ENCODE measurements around the gene FGF18.
"Not testable (repeated sequence)": the region's sequence is repeated elsewhere in the genome, so short reads cannot be mapped to it uniquely, and the experiment has no call there.

FGF18 gene, protein sequence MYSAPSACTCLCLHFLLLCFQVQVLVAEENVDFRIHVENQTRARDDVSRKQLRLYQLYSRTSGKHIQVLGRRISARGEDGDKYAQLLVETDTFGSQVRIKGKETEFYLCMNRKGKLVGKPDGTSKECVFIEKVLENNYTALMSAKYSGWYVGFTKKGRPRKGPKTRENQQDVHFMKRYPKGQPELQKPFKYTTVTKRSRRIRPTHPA

DNA sequence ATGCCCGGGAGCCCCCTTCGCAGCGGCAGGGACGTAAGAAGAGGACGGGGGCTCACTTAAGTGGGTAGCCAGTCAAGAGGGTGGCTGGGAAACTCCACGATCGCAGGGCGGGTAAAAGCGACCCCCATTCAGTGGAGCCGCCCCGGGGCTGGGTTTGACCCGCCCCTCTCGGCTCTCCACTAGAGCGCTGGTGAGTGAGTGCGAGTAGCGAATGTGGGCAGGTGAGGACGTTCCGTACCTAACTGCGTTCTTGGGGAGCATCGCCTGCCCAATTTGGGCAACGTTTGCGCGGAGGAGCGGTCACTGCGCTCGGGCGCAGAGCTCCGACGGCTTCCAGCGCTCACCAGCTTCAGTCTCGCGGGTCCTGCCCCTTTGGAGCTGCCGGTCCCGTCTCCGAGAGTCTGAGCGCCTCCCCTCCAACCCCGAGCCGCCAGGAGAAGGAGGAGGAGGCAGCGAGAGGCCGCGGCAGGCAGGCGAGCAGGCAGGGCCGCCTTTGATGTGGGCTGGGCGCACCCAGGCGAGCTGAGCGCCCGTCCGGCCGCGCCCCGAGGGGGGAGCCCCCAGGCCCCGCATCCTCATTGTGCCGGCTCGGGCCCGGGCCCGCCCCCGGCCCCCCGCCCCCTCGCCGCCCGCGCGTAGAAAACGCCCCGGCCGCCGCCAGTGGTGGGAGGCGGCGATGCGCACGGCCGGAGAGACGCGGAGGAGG lies at the start of gene FGF18:
FGF18 (plus strand) TSS at position 666 of the 706 bp plus-strand sequence. CDS start 553 bp downstream, outside the sequence.
- peak; percentile 87 for DNase-seq (ENCODE audit: low spot score)

DNA sequence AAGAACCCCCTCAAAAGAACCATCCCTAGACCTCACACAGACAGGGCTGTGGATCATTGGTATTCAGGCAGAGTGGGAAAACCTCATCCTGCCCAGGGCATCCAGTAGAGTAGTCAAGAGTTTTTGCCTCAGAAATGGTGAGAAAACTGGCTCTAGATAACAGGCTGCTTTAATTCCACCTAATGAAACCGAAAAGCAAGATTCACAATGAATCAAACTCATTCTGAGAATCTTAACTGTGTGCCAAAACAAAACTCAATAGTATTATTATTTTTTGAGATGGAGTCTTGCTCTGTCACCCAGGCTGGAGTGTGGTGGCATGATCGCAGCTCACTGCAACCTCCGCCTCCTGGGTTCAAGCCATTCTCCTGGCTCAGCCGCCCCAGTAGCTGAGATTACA lies 49.5 kb upstream of the FGF18 start:
- DNase-seq (ENCODE audit: low spot score), result no peak

DNA sequence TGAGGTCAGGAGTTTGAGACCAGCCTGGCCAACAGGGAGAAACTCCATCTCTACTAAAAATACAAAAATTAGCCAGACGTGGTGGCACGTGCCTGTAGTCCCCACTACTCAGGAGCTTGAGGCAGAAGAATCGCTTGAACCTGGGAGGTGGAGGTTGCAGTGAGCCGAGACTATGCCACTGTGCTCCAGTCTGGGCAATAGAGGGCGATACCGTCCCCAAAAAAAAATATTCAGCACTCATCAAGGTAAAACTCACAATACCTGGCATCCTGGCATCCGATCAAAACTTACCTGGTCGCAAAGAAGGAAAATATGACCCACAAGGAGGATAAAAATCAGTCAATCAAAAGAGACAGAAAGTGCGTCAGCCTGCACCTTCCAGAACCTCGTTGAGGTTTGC lies 48.6 kb upstream of the FGF18 start:
- peak; percentile 15 for DNase-seq (ENCODE audit: low spot score)

DNA sequence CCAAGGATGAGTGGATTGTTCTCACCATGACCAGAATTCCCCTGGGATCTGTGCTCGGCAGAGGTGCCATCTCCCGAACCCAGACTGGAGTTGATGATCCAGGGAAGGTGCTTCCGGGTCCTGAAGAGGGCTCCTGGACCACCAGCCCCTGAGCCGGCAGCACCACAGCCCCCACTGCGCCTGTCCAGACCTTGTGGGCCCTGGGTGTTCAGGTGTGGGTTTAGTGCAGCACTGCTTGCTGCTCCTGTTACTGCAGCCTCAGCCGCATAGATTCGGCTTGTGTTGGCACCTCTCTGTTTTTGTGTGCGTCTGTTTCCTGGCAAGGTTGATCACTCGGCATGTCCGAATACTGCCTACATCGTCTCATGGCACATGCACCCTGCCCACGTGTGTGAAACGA lies 48.1 kb upstream of the FGF18 start:
- DNase-seq (ENCODE audit: low spot score), result no peak

DNA sequence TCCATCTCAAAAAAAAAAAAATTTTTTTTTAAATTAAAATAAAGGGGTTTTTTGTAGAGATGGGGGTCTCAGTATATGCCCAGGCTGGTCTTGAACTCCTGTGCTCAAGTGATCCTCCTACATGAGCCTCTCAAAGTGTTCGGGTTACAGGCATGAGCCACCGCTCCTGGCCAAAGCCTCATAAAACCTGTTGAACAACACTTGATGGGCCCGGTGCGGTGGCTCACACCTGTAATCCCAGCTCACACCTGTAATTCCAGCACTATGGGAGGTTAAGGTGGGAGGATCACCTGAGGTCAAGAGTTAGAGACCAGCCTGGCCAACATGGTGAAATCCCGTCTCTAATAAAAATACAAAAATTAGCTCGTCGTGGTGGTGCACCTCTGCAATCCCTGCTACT lies 39.5 kb upstream of the FGF18 start:
- DNase-seq (ENCODE audit: low spot score), result peak; percentile 18

DNA sequence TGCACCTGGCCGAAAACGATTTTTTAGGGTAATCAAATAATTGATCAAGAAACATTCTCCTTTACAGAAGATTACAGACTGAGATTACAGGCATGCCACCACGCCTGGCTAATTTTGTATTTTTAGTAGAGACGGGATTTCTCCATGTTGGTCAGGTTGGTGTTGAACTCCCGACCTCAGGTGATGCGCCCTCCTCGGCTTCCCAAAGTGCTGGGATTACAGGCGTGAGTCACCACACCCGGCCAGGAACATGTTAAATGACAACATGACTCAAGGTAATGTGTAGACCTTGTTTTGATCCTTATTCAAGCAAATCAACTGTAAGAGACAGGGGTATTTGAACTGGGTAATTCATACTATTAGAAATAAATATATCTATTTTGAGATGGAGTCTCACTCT lies 35.0 kb upstream of the FGF18 start:
- not testable (repeated sequence) for DNase-seq (ENCODE audit: low spot score)

DNA sequence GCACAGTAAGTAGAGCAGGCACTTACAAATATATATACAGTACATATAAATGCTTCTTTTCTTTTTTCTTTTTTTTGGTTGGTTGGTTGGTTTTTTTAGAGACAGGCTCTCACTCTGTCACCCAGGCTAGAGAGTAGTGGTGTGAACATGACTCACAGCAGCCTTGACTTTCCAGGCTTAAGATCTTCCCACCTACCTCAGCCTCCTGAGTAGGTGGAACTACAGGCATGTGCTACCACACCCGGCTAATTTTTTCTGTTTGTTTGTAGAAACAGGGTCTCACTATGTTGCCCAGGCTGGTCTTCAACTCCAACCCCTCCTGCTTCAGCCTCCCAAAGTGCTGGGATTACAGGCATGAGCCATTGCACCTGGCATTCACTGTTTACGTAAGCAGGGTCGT lies 34.4 kb upstream of the FGF18 start:
- DNase-seq (ENCODE audit: low spot score), result not testable (repeated sequence)

DNA sequence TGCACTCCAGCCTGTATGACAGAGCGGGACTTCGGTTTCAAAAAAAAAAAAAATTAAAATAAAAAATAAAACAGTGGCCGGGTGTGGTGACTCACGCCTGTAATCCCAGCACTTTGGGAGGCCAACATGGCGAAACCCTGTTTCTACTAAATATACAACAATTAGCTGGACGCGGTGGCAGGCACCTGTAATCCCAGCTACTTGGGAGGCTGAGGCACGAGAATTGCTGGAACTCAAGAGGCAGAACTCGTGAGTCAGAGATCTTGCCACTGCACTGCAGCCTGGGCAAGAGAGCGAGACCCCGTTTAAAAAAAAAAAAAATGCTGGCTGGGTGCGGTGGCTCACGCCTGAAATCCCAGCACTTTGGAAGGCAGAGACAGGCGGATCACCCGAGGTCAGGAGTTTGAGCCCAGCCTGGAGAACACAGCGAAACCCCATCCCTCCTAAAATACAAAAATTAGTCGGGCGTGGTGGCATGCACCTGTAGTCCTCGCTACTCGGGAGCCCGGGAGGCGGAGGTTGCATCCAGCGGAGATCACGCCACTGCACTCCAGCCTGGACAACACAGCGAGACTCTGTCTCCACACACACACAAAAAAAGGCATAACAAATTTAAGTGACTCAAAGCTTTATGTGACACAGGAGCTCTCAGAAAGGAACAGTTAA lies 33.3 kb upstream of the FGF18 start:
- peak; percentile 40 for DNase-seq (ENCODE audit: low spot score)

DNA sequence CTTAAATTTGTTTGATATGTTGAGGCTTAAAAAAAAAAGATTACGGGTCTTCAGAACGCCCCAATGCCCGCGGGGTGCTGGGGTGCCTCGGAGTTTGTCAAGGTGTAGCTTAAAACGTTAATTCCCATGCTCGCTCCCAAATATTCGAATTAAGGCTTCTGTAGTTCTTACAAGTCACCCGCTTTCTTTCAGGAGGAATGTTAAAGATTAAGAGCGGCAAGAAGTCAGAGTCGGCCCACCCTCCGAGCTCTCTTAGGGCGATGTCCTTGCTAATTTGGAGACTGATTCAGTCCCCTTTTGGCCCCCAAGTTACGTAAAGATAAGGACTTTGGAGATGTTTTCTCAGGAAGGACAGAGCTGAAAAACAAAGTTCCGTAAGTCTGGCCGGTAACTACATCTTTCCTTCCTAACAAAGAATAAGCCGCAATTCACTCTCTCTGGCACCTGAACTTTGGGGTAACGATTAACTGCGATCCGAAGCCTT lies 32.5 kb upstream of the FGF18 start:
- DNase-seq (ENCODE audit: low spot score), result peak; percentile 57

DNA sequence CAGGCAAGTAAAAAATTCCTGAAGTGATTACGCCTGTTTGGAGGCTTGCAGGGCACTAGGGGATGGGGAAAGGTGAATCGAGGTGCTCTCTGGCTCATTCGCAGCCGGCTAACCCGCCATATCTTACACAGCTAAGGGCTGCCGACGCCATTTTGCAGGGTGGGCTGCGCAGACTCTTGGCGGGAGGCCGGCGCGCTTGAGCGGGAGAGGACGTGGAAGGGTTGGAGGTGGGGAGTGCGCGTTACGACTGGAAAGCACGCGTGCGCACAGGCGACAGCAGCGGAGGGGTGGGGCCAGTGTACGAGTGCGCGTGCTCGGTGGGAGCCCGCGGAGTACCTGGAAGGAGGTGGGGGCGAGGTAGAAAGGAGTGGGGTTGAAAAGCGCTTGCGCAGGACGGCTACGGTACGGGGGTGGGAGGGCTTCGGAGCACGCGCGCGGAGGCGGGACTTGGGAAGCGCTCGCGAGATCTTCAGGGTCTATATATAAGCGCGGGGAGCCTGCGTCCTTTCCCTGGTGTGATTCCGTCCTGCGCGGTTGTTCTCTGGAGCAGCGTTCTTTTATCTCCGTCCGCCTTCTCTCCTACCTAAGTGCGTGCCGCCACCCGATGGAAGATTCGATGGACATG lies 32.0 kb upstream of the FGF18 start, which contains the start of gene NPM1:
NPM1 (plus strand) TSS at position 505 of the 625 bp plus-strand sequence; CDS start at position 605, 100 bp downstream.
- peak; percentile 99 for DNase-seq (ENCODE audit: low spot score)

DNA sequence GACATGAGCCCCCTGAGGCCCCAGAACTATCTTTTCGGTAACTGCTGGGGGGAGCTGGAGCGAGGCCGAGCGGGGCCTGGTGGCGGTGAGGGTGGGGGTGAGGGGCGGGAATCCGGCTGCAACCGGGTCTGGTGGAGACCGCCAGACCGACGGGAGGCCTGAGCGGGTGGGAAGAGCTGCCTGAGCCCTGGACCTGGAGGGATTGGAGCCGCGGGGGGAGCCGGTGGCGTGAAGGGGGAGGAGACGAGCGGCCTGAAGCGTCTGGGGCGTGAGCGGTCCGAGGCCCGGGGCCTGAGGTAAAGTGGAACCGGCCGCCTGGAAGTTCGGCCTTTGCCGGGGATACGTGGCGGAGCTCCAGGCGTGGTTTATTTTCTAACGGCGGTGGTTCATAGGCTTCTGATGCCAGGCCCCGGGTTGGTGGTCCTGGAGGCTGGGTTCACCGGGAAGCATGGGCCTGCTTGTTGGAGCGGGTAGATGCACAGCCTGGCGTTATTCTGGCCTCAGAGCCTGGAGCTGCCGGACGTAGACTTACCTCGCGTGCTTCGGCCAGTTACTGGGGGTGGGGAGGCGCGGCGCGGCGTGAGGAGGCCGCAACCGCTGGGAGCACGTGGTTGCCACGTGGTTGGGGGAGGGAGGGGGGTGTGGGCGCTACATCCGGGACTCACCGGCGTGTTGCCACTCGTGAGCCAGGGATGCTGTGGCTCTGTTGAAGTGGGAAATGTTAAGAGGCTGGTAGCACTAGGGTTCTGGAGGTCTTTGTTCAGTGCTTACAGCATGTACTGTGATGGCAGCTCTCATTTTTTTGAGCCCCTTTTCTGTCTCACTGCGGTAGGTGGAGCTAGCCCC lies 31.3 kb upstream of the FGF18 start:
- peak; percentile 86 for DNase-seq (ENCODE audit: low spot score)

DNA sequence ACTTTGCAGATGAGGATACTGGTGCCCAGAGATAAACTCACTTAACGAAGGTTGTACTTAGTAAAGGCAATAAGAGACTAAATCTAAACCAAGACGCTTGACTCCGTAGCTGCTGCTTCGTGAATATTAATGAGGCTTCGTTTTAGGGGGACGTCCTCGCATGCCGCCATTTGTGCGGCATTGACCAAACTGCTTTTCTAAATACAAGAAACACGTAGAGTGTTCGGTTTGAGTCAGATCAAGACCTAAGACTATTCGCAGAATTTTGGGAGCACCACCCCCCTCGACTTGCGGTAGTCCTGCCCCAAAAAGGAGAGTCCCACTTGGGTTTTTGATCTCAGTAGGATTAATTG lies 30.7 kb upstream of the FGF18 start:
- peak; percentile 49 for DNase-seq (ENCODE audit: low spot score)

DNA sequence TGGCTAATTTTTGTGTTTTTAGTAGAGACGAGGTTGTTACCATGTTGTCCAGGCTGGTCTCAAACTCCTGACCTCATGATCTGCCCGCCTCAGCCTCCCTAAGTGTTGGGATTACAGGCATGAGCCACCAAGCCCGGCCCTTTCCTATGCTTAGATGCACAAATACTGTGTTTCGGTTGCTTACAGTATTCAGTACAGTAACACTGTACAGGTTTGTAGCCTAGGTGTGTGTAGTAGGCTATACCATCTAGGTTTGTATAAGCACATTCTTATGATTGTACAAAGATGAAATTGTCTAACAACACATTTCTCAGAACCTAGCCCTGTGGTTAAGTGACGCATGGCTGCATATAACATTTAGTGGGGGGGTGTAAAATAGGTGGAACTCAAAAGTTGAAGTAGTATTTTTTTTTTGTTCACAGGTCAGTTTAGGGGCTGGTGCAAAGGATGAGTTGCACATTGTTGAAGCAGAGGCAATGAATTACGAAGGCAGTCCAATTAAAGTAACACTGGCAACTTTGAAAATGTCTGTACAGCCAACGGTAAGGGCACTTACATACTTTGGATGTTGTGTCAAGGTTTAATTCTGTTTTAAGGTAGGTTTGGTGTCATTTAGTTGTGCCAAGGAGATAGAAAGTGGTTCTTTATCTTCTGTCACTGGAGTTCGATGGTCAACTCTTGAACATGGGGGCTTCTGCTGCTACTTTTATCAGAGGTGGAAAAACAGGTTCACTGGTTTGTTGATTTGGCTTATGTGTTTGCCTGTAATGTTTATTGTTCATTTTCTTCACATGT lies 28.4 kb upstream of the FGF18 start:
- no peak for DNase-seq (ENCODE audit: low spot score)

DNA sequence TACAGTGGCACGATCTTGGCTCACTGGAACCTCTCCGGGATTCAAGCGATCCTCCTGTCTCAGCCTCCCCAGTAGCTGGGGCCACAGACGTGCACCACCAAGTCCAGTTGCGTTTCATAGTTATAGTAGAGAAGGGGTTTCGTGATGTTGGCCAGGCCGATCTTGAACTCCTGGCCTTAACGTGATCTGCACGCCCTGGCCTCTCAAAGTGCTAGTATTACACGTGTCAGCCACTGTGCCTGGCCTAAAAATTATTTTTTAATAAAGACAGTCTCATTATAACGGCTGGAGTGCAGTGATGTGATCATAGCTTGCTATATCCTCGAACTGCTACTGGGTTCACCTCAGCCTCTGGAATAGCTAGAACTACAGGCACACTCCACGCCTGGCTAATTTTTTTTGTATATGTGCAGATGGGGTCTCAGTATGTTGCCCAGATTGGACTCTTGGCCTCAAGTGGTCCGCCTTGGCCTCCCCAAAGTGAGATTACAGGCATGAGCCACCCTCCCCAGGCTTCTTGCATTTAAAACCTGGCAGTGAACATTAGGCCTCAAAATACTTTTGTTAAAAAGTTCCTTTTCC lies 27.4 kb upstream of the FGF18 start:
- DNase-seq (ENCODE audit: low spot score), result no peak

DNA sequence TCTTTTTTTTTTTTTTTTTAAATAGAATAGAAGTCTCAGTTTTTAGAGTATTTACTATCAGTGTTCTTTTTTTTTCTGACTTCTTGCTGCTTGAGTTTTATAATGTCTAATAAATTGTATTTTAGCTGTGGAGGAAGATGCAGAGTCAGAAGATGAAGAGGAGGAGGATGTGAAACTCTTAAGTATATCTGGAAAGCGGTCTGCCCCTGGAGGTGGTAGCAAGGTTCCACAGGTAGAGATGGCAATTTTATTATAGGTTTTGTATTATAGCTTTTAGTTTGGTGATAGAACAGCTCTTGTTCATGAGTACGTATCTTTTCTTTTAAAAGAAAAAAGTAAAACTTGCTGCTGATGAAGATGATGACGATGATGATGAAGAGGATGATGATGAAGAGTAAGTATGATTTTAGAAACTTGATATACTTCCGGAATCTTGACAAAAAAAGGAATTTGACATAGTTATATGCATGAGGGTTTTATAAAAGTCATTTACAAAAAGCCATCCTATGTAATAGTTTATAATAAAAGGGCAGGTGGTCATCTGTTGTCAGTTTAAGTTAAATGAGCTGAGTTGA lies 26.8 kb upstream of the FGF18 start:
- DNase-seq (ENCODE audit: low spot score), result no peak

DNA sequence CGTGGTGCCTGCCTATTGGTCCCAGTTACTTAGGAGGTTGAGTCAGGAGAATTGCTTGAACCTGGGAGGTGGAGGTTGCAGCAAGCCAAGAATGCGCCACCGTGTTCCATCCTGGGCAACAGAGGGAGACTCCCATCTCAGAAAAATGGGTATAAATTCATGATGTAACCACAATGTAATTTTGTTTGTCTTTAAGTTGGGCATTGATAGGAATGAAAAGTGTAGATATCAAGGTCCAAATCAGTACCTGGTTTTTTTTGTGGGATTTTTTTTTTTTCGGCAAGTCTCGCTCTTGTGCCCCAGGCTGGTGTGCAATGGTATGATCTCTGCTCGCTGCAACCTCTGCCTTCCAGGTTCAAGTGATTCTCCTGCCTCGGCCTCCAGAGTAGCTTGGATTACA lies 24.4 kb upstream of the FGF18 start:
- no peak for DNase-seq (ENCODE audit: low spot score)

DNA sequence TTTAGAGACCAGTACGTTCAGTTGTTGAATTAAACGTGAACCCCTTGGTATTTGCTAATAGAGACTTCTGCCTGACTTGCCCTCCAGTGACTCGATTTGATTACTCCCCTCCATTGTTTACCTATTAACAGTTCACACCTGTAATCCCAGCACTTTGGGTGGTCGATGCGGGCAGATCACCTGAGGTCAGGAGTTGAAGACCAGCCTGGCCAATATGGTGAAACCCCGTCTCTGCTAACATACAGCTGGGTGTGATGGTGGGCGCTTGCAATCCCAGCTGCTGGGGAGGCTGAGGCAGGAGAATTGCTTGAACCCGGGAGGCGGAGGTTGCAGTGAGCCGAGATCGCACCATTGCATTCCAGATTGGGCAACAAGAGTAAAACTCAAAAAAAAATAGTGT lies 22.9 kb upstream of the FGF18 start:
- DNase-seq (ENCODE audit: low spot score), result not testable (repeated sequence)

DNA sequence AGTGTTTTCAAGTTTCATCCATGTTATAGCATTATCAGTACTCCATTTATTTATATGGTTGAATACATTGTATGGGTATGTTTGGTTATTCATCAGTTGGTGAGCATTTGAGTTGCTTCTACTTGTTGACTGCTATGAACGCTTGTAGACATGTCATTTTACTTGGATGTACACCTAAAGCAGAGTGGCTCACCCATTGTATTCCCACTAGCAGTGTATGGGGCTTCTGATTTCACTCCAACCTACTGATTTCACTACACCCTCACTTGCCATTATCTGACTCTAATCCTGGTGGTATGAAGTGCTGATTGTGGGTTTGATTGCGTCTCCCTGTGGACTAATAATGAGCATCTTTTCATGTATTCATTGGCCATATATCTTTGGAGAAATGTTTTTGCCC lies 22.3 kb upstream of the FGF18 start:
- DNase-seq (ENCODE audit: low spot score), result no peak

DNA sequence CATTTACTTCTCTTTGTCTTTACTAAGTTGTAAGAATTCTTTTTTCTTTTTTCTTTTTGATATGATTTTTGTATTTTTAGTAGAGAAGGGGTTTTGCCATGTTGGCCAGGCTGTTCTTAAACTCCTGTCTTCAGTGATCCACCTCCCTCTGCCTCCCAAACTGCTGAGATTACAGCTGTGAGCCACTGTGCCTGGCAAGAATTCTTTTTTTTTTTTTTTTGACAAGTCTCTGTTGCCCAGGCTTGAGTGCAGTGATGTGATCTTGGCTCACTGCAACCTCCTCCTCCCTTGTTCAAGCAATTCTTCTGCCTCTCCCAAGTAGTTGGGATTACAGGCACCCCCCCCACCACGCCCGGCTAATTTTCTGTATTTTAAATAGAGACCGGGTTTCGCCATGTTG lies 21.8 kb upstream of the FGF18 start:
- no peak for DNase-seq (ENCODE audit: low spot score)

DNA sequence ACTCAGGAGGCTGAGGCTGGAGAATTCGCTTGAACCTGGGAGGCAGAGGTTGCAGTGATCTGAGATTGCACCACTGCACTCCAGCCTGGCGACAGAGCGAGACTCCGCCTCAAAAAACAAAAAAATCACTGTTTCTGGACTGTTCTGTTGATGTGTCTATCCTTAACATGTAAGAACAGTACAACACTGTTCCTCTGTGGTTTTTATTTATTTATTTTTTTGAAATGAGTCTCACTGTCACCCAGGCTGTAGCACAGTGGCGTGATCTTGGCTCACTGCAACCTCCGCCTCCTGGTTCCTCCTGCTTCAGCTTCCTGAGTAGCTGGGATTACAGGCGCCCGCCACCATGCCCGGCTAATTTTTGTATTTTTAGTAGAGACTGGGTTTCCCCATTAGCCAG lies 20.8 kb upstream of the FGF18 start:
- DNase-seq (ENCODE audit: low spot score), result not testable (repeated sequence)
